ENCODE data around the gene CDKN1C. TPM values are rescaled to one million over a fixed set of nuclear protein-coding genes. Genes with fewer than 3 reads are reported as not detected.
A peak's percentile ranks its signal among the peaks of the same experiment; 100 is the strongest.

The CDKN1C gene
- total and polyA plus RNA-seq, 2 donors from 2014 or later, result 54.8 to 192 TPM

- no peak overlapping the region for H3K27ac ChIP-seq (ENCODE audit: low read depth in 2 of 2, low read length in 2 of 2)
- no peak for DNase-seq
- intact Hi-C loops (cut with DNase I), result no loop called here
- H3K4me1 ChIP-seq (ENCODE audit: control insufficient read depth in 2 of 3, insufficient read depth in 2 of 3, low read depth in 1 of 3, low read length in 3 of 3), result peaks cover 0 to 25% (median 9%) of the 10 kb centered on the region in 3 donors
- no peaks in the 10 kb centered on the region for H3K36me3 ChIP-seq (ENCODE audit: control insufficient read depth in 2 of 3, insufficient read depth in 3 of 3, low read length in 3 of 3)
- H3K4me3 ChIP-seq (ENCODE audit: low read length in 3 of 3), result no peak overlapping the region
- TF ChIP-seq, protein P1, sequence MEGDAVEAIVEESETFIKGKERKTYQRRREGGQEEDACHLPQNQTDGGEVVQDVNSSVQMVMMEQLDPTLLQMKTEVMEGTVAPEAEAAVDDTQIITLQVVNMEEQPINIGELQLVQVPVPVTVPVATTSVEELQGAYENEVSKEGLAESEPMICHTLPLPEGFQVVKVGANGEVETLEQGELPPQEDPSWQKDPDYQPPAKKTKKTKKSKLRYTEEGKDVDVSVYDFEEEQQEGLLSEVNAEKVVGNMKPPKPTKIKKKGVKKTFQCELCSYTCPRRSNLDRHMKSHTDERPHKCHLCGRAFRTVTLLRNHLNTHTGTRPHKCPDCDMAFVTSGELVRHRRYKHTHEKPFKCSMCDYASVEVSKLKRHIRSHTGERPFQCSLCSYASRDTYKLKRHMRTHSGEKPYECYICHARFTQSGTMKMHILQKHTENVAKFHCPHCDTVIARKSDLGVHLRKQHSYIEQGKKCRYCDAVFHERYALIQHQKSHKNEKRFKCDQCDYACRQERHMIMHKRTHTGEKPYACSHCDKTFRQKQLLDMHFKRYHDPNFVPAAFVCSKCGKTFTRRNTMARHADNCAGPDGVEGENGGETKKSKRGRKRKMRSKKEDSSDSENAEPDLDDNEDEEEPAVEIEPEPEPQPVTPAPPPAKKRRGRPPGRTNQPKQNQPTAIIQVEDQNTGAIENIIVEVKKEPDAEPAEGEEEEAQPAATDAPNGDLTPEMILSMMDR (IDR thresholded peaks at IDR 0.05; ENCODE audit: borderline replicate concordance, extremely low read depth, insufficient read depth), result no peak
- H3K27me3 ChIP-seq (ENCODE audit: control insufficient read depth, insufficient read depth, low read length), result no peaks in the 10 kb centered on the region
- no peak for FAIRE-seq
- no peak overlapping the region for H3K9ac ChIP-seq (ENCODE audit: low read length in 3 of 3)
- no peaks in the 10 kb centered on the region for H3K9me3 ChIP-seq (ENCODE audit: control insufficient read depth in 2 of 3, insufficient read depth in 1 of 3, low read length in 3 of 3)
Observed at GRCh38 chr11:2896047-2896446, 10.5 kb upstream of the CDKN1C start.

DNA sequence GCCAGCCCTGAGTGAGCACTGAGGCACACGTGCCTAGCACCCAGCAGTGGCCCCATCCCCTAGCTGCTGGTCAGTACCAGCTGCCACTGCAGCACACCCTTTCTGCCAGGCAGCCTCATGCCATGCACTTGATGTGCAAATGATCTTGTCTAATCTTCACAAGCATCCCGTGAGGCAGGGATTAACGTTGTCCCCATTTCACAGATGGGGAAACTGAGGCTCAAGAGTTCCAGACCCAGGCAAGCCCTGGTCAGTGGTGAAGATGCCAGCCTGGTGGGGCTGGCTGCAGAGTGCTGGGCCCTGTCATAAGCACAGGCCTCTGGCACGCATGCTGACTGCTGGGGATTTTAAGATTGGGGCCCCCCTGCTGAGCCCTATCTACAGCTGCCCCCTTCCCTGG lies 8.4 kb upstream of the CDKN1C start:
- no peak overlapping the region for H3K9ac ChIP-seq (ENCODE audit: low read length in 3 of 3)
- intact Hi-C loops (cut with DNase I), result no loop called here
- H3K4me3 ChIP-seq (ENCODE audit: low read length in 3 of 3), result no peak overlapping the region
- peaks cover 0 to 20% (median 15%) of the 10 kb centered on the region in 3 donors for H3K4me1 ChIP-seq (ENCODE audit: control insufficient read depth in 2 of 3, insufficient read depth in 2 of 3, low read depth in 1 of 3, low read length in 3 of 3)
- FAIRE-seq, result no peak
- TF ChIP-seq, protein P1 (IDR thresholded peaks at IDR 0.05; ENCODE audit: borderline replicate concordance, extremely low read depth, insufficient read depth), result no peak
- DNase-seq, result no peak
- H3K27me3 ChIP-seq (ENCODE audit: control insufficient read depth, insufficient read depth, low read length), result no peaks in the 10 kb centered on the region
- no peak overlapping the region for H3K27ac ChIP-seq (ENCODE audit: low read depth in 2 of 2, low read length in 2 of 2)
- H3K9me3 ChIP-seq (ENCODE audit: control insufficient read depth in 2 of 3, insufficient read depth in 1 of 3, low read length in 3 of 3), result no peaks in the 10 kb centered on the region
- no peaks in the 10 kb centered on the region for H3K36me3 ChIP-seq (ENCODE audit: control insufficient read depth in 2 of 3, insufficient read depth in 3 of 3, low read length in 3 of 3)

DNA sequence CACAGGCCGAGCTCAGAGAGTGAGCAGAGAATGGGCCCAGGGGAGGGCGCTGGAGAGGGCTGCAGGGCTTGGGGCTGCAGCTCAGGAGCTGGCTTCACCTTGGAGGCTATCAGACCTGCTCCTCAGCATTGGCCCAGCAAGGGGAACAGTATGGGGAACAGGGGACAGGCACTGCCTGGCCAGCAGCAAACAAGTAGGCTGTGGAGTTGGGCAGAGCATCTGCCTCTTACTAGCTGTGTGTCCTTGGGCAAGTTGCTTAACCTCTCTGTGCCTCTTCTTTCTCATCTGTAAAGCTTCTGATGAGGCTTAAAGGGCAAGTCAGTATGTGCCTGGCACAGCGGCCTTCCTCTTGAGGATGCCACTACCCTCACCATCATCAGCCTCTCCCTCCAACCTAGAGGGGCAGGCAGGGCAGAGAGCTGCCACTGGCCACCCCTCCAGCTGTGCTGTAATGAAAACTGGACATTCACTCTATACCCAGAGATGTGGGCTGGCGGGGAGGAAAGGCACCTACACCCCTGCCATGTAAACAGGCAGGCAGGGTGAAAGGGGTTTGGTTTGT lies 7.5 kb upstream of the CDKN1C start:
- DNase-seq, result no peak
- Histone ChIP-seq H3K27me3 (ENCODE audit: control insufficient read depth, insufficient read depth, low read length) (no peaks in the 10 kb centered on the region), H3K36me3 (ENCODE audit: control insufficient read depth in 2 of 3, insufficient read depth in 3 of 3, low read length in 3 of 3) (no peaks in the 10 kb centered on the region), H3K27ac (ENCODE audit: low read depth in 2 of 2, low read length in 2 of 2) (peak overlapping the region; percentile 52 to 57), H3K4me3 (ENCODE audit: low read length in 3 of 3) (peak overlapping the region in 2 of 3 donors; percentile 35 to 52), H3K9ac (ENCODE audit: low read length in 3 of 3) (peak overlapping the region in 1 of 3 donors; percentile 51), H3K9me3 (ENCODE audit: control insufficient read depth in 2 of 3, insufficient read depth in 1 of 3, low read length in 3 of 3) (no peaks in the 10 kb centered on the region), H3K4me1 (ENCODE audit: control insufficient read depth in 2 of 3, insufficient read depth in 2 of 3, low read depth in 1 of 3, low read length in 3 of 3) (peaks cover 0 to 19% (median 12%) of the 10 kb centered on the region in 3 donors)
- no peak for FAIRE-seq
- intact Hi-C loops (cut with DNase I), result no loop called here
- TF ChIP-seq, protein P1 (IDR thresholded peaks at IDR 0.05; ENCODE audit: borderline replicate concordance, extremely low read depth, insufficient read depth), result no peak
